HepG2 (cell line): ENCODE data around the gene AGO4. TPM values are rescaled to one million over a fixed set of nuclear protein-coding genes. Genes with fewer than 3 reads are reported as not detected.

ENCODE experiments used
- KDM3A ChIP-seq: IDR thresholded peaks from 2 replicates; pipeline ENCODE4 v1.6.1; 2018; ENCODE audit warnings: low read depth, missing compliant biosample characterization
- NFKBIZ ChIP-seq: IDR thresholded peaks from 2 replicates; pipeline ENCODE4 v1.6.1; 2018; ENCODE audit warnings: missing genetic modification reagents, missing compliant biosample characterization
- POGK ChIP-seq: sonication (generic); formaldehyde crosslinking; conservative IDR thresholded peaks from 2 replicates; pipeline ENCODE4 v1.8.0; 2022; ENCODE audit warnings: mild to moderate bottlenecking, moderate library complexity, missing genetic modification reagents
- SMARCE1 ChIP-seq: fragments of 450-650 bp; IDR thresholded peaks from 2 replicates; pipeline ENCODE4 v1.6.1; 2017; ENCODE audit warnings: borderline replicate concordance
- STAT6 ChIP-seq: sonication (generic); formaldehyde crosslinking; IDR thresholded peaks from 2 replicates; pipeline ENCODE4 v1.4.0; 2020; ENCODE audit warnings: missing genetic modification reagents, mild to moderate bottlenecking, borderline replicate concordance
- ZBTB7B ChIP-seq: sonication (generic); formaldehyde crosslinking; IDR thresholded peaks from 2 replicates; pipeline ENCODE4 v1.4.0; 2020; ENCODE audit warnings: missing genetic modification reagents
- ZNF33A ChIP-seq: sonication (generic); formaldehyde crosslinking; IDR thresholded peaks from 2 replicates; pipeline ENCODE4 v1.5.1; 2020; ENCODE audit warnings: missing genetic modification reagents, mild to moderate bottlenecking, moderate library complexity, borderline replicate concordance
- ZNF350 ChIP-seq: sonication (generic); formaldehyde crosslinking; IDR thresholded peaks from 2 replicates; pipeline ENCODE4 v1.4.0; 2020; ENCODE audit warnings: mild to moderate bottlenecking, low read depth, missing genetic modification reagents, borderline replicate concordance
- ZNF75D ChIP-seq: sonication (generic); formaldehyde crosslinking; IDR thresholded peaks from 2 replicates; pipeline ENCODE4 v1.8.1; 2023; ENCODE audit warnings: missing genetic modification reagents, mild to moderate bottlenecking, borderline replicate concordance
- polyA plus RNA-seq, 8 experiments: library from polyadenylated mRNA; depleted of rRNA in 3 of 8; stranded (reverse) in 7 of 8; unstranded in 1 of 8; fragments of >200 nt; fragmentation: Illumina TruSeq in 4 of 8; extraction: Trizol in 4 of 8; gene quantifications; 2 replicates each; pipeline versions ENCODE4 v1.2.1 to v1.2.3, GENCODE V29; 2011 to 2016; ENCODE audit warnings: low read depth in 4 of 8, missing spikeins in 1 of 8, mixed read lengths in 1 of 8; ENCODE audit not compliant: insufficient read depth in 1 of 8
- total RNA-seq, 5 experiments: library from RNA; depleted of rRNA; stranded (reverse); fragments of >200 nt; fragmentation: Illumina TruSeq; extraction: Trizol; gene quantifications; 2 replicates each; pipeline ENCODE4 v1.2.3, GENCODE V29; 2016; ENCODE audit warnings: low read depth in 1 of 5
- TF ChIP-seq, protein P1 (sequence below): sonication (generic); formaldehyde crosslinking; IDR thresholded peaks from 2 replicates; pipeline ENCODE4 v1.8.0; 2022; ENCODE audit warnings: missing genetic modification reagents, low read depth, mild to moderate bottlenecking, borderline replicate concordance
- TF ChIP-seq, protein P2 (sequence below): sonication (generic); formaldehyde crosslinking; IDR thresholded peaks from 2 replicates; pipeline ENCODE4 v1.4.0; 2020; ENCODE audit warnings: missing genetic modification reagents, borderline replicate concordance

AGO4 gene
- total and polyA plus RNA-seq, 2 of the 13 experiments (the other 11 are each of a cell fraction or from before 2014, with no cell fraction given) = 6.0 to 13.8 TPM

GRCh38 chr1:35847935-35848565 lies 40.2 kb downstream of the AGO4 start (continued):
- TF ChIP-seq ZBTB7B (CRISPR knock-in tag) (no peak), KDM3A (CRISPR knock-in tag) (no peak), SMARCE1 (no peak), ZNF33A (CRISPR knock-in tag) (no peak), ZNF350 (CRISPR knock-in tag) (no peak), NFKBIZ (CRISPR knock-in tag) (no peak), ZNF75D (CRISPR knock-in tag) (no peak), STAT6 (CRISPR knock-in tag) (no peak), POGK (CRISPR knock-in tag) (no peak)
- TF ChIP-seq, protein P1, sequence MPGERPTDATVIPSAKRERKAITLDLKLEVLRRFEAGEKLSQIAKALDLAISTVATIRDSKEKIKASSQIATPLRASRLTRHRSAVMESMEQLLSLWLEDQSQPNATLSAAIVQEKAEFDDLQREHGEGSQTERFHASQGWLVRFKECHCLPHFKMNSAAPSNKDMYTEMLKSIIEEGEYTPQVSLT (CRISPR knock-in tag) = no peak
- TF ChIP-seq, protein P2, sequence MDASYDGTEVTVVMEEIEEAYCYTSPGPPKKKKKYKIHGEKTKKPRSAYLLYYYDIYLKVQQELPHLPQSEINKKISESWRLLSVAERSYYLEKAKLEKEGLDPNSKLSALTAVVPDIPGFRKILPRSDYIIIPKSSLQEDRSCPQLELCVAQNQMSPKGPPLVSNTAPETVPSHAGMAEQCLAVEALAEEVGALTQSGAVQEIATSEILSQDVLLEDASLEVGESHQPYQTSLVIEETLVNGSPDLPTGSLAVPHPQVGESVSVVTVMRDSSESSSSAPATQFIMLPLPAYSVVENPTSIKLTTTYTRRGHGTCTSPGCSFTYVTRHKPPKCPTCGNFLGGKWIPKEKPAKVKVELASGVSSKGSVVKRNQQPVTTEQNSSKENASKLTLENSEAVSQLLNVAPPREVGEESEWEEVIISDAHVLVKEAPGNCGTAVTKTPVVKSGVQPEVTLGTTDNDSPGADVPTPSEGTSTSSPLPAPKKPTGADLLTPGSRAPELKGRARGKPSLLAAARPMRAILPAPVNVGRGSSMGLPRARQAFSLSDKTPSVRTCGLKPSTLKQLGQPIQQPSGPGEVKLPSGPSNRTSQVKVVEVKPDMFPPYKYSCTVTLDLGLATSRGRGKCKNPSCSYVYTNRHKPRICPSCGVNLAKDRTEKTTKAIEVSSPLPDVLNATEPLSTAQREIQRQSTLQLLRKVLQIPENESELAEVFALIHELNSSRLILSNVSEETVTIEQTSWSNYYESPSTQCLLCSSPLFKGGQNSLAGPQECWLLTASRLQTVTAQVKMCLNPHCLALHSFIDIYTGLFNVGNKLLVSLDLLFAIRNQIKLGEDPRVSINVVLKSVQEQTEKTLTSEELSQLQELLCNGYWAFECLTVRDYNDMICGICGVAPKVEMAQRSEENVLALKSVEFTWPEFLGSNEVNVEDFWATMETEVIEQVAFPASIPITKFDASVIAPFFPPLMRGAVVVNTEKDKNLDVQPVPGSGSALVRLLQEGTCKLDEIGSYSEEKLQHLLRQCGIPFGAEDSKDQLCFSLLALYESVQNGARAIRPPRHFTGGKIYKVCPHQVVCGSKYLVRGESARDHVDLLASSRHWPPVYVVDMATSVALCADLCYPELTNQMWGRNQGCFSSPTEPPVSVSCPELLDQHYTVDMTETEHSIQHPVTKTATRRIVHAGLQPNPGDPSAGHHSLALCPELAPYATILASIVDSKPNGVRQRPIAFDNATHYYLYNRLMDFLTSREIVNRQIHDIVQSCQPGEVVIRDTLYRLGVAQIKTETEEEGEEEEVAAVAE = no peak
